ENCODE measurements around the gene ADAP2. TPM values are rescaled to one million over a fixed set of nuclear protein-coding genes. Genes with fewer than 3 reads are reported as not detected.

The ADAP2 gene
- total RNA-seq, 1 donor from 2014 or later = 1.7 TPM

GRCh38 chr17:30933966-30934365 is 12.2 kb downstream of the ADAP2 start:
- no peak for TF ChIP-seq CTCF (conservative IDR thresholded peaks at IDR 0.05)
- Mint-ChIP-seq H3K27me3 (ENCODE audit: low read depth) (peaks cover 3% of the 10 kb centered on the region), H3K9me3 (no peaks in the 10 kb centered on the region), H3K27ac (ENCODE audit: unreplicated experiment) (no peak overlapping the region), H3K36me3 (ENCODE audit: low read depth) (no peaks in the 10 kb centered on the region), H3K4me3 (no peak overlapping the region), H3K4me1 (no peaks in the 10 kb centered on the region)
- DNase-seq (ENCODE audit: low read depth, low spot score) = no peak

GRCh38 chr17:30939051-30939689 is 17.4 kb downstream of the ADAP2 start:
- no peak for DNase-seq (ENCODE audit: low read depth, low spot score)
- no peaks in the 10 kb centered on the region for H3K36me3 Mint-ChIP-seq (ENCODE audit: low read depth)
- H3K4me1 Mint-ChIP-seq = no peaks in the 10 kb centered on the region
- no peak for TF ChIP-seq CTCF (conservative IDR thresholded peaks at IDR 0.05)
- no peak overlapping the region for H3K27ac Mint-ChIP-seq (ENCODE audit: unreplicated experiment)
- H3K9me3 Mint-ChIP-seq = no peaks in the 10 kb centered on the region
- no peaks in the 10 kb centered on the region for H3K27me3 Mint-ChIP-seq (ENCODE audit: low read depth)
- H3K4me3 Mint-ChIP-seq = no peak overlapping the region

GRCh38 chr17:30942308-30943079 is 20.7 kb downstream of the ADAP2 start:
- Mint-ChIP-seq H3K36me3 (ENCODE audit: low read depth) (no peaks in the 10 kb centered on the region), H3K9me3 (no peaks in the 10 kb centered on the region), H3K4me1 (no peaks in the 10 kb centered on the region), H3K4me3 (no peak overlapping the region), H3K27me3 (ENCODE audit: low read depth) (no peaks in the 10 kb centered on the region), H3K27ac (ENCODE audit: unreplicated experiment) (no peak overlapping the region)
- DNase-seq (ENCODE audit: low read depth, low spot score) = no peak
- no peak for TF ChIP-seq CTCF (conservative IDR thresholded peaks at IDR 0.05)

GRCh38 chr17:30947796-30948195 is 26.1 kb downstream of the ADAP2 start:
- Mint-ChIP-seq H3K27ac (ENCODE audit: unreplicated experiment) (peak overlapping the region; percentile 48), H3K9me3 (no peaks in the 10 kb centered on the region), H3K4me3 (no peak overlapping the region), H3K27me3 (ENCODE audit: low read depth) (no peaks in the 10 kb centered on the region), H3K36me3 (ENCODE audit: low read depth) (no peaks in the 10 kb centered on the region), H3K4me1 (no peaks in the 10 kb centered on the region)
- no peak for TF ChIP-seq CTCF (conservative IDR thresholded peaks at IDR 0.05)
- no peak for DNase-seq (ENCODE audit: low read depth, low spot score)

DNA sequence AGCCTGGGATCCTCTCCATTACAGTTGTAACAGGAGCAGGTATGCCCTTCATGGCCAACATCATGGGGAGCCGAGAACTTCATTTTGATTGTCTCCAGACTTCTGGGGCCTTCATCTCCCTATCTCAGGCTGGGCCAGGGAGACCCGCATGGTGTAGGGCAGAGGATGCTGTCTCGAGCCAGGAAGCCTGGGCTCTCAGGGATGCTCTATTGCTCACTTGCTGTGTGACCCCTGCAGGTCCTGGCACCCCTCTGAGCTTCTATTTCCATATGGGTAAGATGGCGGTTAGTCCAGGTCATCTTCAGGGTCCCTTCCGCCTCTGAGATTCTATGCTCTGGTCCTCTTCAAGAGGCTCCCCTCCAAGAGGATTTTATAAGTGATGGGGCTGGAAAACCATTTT is 28.4 kb downstream of the ADAP2 start:
- Mint-ChIP-seq H3K27me3 (ENCODE audit: low read depth) (no peaks in the 10 kb centered on the region), H3K4me1 (no peaks in the 10 kb centered on the region), H3K36me3 (ENCODE audit: low read depth) (no peaks in the 10 kb centered on the region), H3K27ac (ENCODE audit: unreplicated experiment) (no peak overlapping the region), H3K4me3 (no peak overlapping the region), H3K9me3 (no peaks in the 10 kb centered on the region)
- no peak for TF ChIP-seq CTCF (conservative IDR thresholded peaks at IDR 0.05)
- DNase-seq (ENCODE audit: low read depth, low spot score) = no peak

Data from neural crest cell (in vitro differentiated cells).